Measurements from ENCODE around the gene WDR87. TPM values are rescaled to one million over a fixed set of nuclear protein-coding genes. Genes with fewer than 3 reads are reported as not detected.

WDR87 gene
- total and polyA plus RNA-seq, 10 of the 15 experiments (the other 5 are each of a cell fraction or from before 2014, with no cell fraction given) = not detected

DNA sequence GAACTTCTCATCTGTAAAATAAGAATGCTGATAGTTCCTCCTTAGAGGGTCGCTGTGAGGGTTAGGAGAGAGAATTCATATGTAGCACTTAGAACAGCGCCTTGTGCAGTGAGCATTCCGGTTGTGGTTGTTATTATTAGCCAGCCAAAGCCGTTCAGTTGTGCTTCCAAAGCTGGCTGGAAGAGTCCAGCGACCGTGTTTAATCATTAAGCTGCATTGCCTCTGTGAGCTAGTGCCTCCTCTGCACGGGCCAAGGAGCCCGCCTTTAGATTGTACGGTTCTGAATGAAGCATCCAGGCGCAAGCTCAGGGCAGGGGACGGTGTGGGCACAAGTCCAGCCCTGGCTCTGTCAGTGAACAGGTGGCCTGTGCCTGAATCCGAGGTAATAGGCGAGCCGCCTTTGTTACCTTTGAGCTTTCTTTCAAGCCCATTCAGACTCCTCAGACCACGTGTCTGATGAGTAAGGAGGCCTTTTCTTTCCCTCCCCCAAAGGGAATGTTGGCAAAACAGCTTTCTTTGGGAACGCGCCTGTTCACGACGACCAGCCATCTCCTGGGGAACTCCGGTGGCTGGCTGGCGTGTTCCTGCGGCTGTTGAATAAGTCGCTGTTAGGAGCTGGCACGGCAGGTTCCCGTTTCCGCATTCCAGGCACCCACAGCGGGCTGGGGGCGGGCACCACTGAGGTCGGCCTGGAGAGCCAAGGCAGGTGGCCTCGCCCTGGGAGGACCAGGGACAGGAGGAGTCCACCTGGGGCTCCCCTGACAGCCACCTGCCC, 25.7 kb upstream of the WDR87 start (continued):
- TF ChIP-seq, protein P1, sequence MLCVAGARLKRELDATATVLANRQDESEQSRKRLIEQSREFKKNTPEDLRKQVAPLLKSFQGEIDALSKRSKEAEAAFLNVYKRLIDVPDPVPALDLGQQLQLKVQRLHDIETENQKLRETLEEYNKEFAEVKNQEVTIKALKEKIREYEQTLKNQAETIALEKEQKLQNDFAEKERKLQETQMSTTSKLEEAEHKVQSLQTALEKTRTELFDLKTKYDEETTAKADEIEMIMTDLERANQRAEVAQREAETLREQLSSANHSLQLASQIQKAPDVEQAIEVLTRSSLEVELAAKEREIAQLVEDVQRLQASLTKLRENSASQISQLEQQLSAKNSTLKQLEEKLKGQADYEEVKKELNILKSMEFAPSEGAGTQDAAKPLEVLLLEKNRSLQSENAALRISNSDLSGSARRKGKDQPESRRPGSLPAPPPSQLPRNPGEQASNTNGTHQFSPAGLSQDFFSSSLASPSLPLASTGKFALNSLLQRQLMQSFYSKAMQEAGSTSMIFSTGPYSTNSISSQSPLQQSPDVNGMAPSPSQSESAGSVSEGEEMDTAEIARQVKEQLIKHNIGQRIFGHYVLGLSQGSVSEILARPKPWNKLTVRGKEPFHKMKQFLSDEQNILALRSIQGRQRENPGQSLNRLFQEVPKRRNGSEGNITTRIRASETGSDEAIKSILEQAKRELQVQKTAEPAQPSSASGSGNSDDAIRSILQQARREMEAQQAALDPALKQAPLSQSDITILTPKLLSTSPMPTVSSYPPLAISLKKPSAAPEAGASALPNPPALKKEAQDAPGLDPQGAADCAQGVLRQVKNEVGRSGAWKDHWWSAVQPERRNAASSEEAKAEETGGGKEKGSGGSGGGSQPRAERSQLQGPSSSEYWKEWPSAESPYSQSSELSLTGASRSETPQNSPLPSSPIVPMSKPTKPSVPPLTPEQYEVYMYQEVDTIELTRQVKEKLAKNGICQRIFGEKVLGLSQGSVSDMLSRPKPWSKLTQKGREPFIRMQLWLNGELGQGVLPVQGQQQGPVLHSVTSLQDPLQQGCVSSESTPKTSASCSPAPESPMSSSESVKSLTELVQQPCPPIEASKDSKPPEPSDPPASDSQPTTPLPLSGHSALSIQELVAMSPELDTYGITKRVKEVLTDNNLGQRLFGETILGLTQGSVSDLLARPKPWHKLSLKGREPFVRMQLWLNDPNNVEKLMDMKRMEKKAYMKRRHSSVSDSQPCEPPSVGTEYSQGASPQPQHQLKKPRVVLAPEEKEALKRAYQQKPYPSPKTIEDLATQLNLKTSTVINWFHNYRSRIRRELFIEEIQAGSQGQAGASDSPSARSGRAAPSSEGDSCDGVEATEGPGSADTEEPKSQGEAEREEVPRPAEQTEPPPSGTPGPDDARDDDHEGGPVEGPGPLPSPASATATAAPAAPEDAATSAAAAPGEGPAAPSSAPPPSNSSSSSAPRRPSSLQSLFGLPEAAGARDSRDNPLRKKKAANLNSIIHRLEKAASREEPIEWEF (IDR thresholded peaks at IDR 0.05; ENCODE audit: insufficient replicate concordance, low read depth, low read length) = no peak
- TF ChIP-seq NRF1 (conservative IDR thresholded peaks at IDR 0.05; ENCODE audit: low read depth, low read length) = no peak
- 0 out of 2 replicates have a peak, but pooled peaks have one; percentile 13 for TF ChIP-seq YY1 (IDR thresholded peaks at IDR 0.05; ENCODE audit: low read depth, low read length)
- TF ChIP-seq, protein P2, sequence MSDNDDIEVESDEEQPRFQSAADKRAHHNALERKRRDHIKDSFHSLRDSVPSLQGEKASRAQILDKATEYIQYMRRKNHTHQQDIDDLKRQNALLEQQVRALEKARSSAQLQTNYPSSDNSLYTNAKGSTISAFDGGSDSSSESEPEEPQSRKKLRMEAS (IDR thresholded peaks at IDR 0.05; ENCODE audit: low read depth, low read length) = no peak
- TF ChIP-seq, protein P3, sequence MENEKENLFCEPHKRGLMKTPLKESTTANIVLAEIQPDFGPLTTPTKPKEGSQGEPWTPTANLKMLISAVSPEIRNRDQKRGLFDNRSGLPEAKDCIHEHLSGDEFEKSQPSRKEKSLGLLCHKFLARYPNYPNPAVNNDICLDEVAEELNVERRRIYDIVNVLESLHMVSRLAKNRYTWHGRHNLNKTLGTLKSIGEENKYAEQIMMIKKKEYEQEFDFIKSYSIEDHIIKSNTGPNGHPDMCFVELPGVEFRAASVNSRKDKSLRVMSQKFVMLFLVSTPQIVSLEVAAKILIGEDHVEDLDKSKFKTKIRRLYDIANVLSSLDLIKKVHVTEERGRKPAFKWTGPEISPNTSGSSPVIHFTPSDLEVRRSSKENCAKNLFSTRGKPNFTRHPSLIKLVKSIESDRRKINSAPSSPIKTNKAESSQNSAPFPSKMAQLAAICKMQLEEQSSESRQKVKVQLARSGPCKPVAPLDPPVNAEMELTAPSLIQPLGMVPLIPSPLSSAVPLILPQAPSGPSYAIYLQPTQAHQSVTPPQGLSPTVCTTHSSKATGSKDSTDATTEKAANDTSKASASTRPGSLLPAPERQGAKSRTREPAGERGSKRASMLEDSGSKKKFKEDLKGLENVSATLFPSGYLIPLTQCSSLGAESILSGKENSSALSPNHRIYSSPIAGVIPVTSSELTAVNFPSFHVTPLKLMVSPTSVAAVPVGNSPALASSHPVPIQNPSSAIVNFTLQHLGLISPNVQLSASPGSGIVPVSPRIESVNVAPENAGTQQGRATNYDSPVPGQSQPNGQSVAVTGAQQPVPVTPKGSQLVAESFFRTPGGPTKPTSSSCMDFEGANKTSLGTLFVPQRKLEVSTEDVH (IDR thresholded peaks at IDR 0.05; ENCODE audit: low read depth, partially characterized antibody) = no peak
- no peak for TF ChIP-seq PML (IDR thresholded peaks at IDR 0.05; ENCODE audit: low read length)
- TF ChIP-seq BCL11A (IDR thresholded peaks at IDR 0.05; ENCODE audit: low read depth, low read length) = peak; percentile 23; the same call in 1 of the 2 replicates
- TF ChIP-seq ESRRA (IDR thresholded peaks at IDR 0.05; ENCODE audit: low read length) = no peak
- TF ChIP-seq CHD4 (IDR thresholded peaks at IDR 0.05) = no peak
- no peak for TF ChIP-seq SMAD1 (IDR thresholded peaks at IDR 0.05; ENCODE audit: low read depth, partially characterized antibody)
- TF ChIP-seq, protein P4, sequence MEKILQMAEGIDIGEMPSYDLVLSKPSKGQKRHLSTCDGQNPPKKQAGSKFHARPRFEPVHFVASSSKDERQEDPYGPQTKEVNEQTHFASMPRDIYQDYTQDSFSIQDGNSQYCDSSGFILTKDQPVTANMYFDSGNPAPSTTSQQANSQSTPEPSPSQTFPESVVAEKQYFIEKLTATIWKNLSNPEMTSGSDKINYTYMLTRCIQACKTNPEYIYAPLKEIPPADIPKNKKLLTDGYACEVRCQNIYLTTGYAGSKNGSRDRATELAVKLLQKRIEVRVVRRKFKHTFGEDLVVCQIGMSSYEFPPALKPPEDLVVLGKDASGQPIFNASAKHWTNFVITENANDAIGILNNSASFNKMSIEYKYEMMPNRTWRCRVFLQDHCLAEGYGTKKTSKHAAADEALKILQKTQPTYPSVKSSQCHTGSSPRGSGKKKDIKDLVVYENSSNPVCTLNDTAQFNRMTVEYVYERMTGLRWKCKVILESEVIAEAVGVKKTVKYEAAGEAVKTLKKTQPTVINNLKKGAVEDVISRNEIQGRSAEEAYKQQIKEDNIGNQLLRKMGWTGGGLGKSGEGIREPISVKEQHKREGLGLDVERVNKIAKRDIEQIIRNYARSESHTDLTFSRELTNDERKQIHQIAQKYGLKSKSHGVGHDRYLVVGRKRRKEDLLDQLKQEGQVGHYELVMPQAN (conservative IDR thresholded peaks at IDR 0.05) = no peak
- TF ChIP-seq ETV6 (conservative IDR thresholded peaks at IDR 0.05 in 1 of 2, IDR thresholded peaks at IDR 0.05 in 1 of 2; ENCODE audit: borderline replicate concordance in 1 of 2, low read depth in 1 of 2) = no peak
- peak; percentile 88 for TF ChIP-seq EED (IDR thresholded peaks at IDR 0.05; ENCODE audit: low read depth)
- TF ChIP-seq NFXL1 (IDR thresholded peaks at IDR 0.05; ENCODE audit: borderline replicate concordance) = no peak
- TF ChIP-seq ZBED1 (IDR thresholded peaks at IDR 0.05; ENCODE audit: borderline replicate concordance) = no peak
- no peak for TF ChIP-seq MYB (IDR thresholded peaks at IDR 0.05; ENCODE audit: borderline replicate concordance, low read depth, low read length)
- TF ChIP-seq LARP7 (IDR thresholded peaks at IDR 0.05) = no peak
- TF ChIP-seq, protein P5, sequence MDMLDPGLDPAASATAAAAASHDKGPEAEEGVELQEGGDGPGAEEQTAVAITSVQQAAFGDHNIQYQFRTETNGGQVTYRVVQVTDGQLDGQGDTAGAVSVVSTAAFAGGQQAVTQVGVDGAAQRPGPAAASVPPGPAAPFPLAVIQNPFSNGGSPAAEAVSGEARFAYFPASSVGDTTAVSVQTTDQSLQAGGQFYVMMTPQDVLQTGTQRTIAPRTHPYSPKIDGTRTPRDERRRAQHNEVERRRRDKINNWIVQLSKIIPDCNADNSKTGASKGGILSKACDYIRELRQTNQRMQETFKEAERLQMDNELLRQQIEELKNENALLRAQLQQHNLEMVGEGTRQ (IDR thresholded peaks at IDR 0.05; ENCODE audit: borderline replicate concordance, low read depth, low read length) = no peak
- no peak for TF ChIP-seq FOS (IDR thresholded peaks at IDR 0.05; ENCODE audit: borderline replicate concordance, extremely low read depth, insufficient read length)
